Heart right ventricle (tissue), 16 donors: ENCODE measurements around the gene PTPRG. TPM values are rescaled to one million over a fixed set of nuclear protein-coding genes. Genes with fewer than 3 reads are reported as not detected.

ENCODE experiments used
- ATAC-seq, 8 donors: fragments of 200-7000 bp; cut with Tn5 transposase; one replicate each; pipeline ENCODE4 v1.9.1; 2020; ENCODE audit warnings: mild to moderate bottlenecking in 8 of 8, moderate library complexity in 8 of 8, moderate number of reproducible peaks in 1 of 8
- DNase-seq, 2 donors: peaks; one replicate each; pipeline ENCODE4 v3.0.0-alpha.2; 2020
- H3K27ac ChIP-seq, 10 donors: fragments of 200-600 bp; sonication (generic) in 2 of 10; one replicate each; pipeline versions ENCODE4 v1.5.0 to v1.8.0; 2020 to 2022; ENCODE audit warnings: mild to moderate bottlenecking in 3 of 10
- H3K27me3 ChIP-seq, 7 donors: fragments of 200-600 bp; one replicate each; pipeline ENCODE4 v1.8.0; 2021 to 2022; ENCODE audit warnings: mild to moderate bottlenecking in 2 of 7
- H3K36me3 ChIP-seq, 9 donors: fragments of 200-600 bp; sonication (generic) in 1 of 9; one replicate each; pipeline versions ENCODE4 v1.5.0 to v1.8.0; 2020 to 2022; ENCODE audit warnings: mild to moderate bottlenecking in 2 of 9
- H3K4me1 ChIP-seq, 9 donors: fragments of 200-600 bp; sonication (generic) in 1 of 9; one replicate each; pipeline versions ENCODE4 v1.5.0 to v1.8.0; 2020 to 2022; ENCODE audit warnings: mild to moderate bottlenecking in 4 of 9
- H3K4me3 ChIP-seq, 10 donors: fragments of 200-600 bp; sonication (generic) in 2 of 10; one replicate each; pipeline versions ENCODE4 v1.5.0 to v1.8.0; 2020 to 2022; ENCODE audit warnings: mild to moderate bottlenecking in 7 of 10, moderate library complexity in 2 of 10
- H3K9me3 ChIP-seq, 11 donors: fragments of 200-600 bp in 10 of 11; sonication (generic) in 2 of 11; one replicate each; pipeline versions ENCODE4 v1.5.0 to v1.8.0; 2013 to 2022; ENCODE audit warnings: mild to moderate bottlenecking in 2 of 11, control low read depth in 1 of 11, moderate library complexity in 1 of 11
- WGBS, 2 donors: extraction: QIAGEN DNeasy Blood & Tissue Kit; methylation state at CpG; one replicate each; pipeline ENCODE4 v1.1.7; 2013; ENCODE audit warnings: inconsistent platforms in 1 of 2; 5-methylcytosine and 5-hydroxymethylcytosine counted together
- intact Hi-C, 10 donors: fragments of 100-400 bp; cut with DNase I; formaldehyde crosslinking; loops; one replicate each; pipeline versions ENCODE4 v1.11.1 to v1.14.2; 2022
- polyA plus RNA-seq, 2 donors: library from polyadenylated mRNA; stranded (reverse); fragments of 200-250 nt; gene quantifications; one replicate each; pipeline ENCODE4 v1.2.3, GENCODE V29; 2013
- total RNA-seq, 10 donors: library from RNA; stranded (reverse); fragmentation: NEBNext Ultra II Directional in 3 of 10; extraction: Animal tissue kit (Norgen Biotek cat#: 25700) in 3 of 10; gene quantifications; one replicate each; pipeline versions ENCODE4 v1.2.1 to v1.2.4, GENCODE V29; 2021 to 2023
- TF ChIP-seq, protein P1 (sequence below), 9 donors: fragments of 200-600 bp; sonication (generic) in 2 of 9; IDR thresholded peaks; one replicate each; pipeline versions ENCODE4 v1.5.0 to v1.8.0; 2021 to 2022; ENCODE audit warnings: antibody characterized with exemption in 9 of 9, mild to moderate bottlenecking in 5 of 9, moderate library complexity in 1 of 9
- donor health status: Arrhythmogenic right ventricular cardiomyopathy.
- donor health status: ischemic (EF 13 %, LVEDD 7.1; RV severe dilation, severe dysfunction).
- donor health status: healthy with polysubstance abuse.
- donor health status: DM: no; HTN: yes; CAD: no.
- donor health status: DM: no; HTN: no; CAD: no.
- donor health status: ischemic (EF 25% LVEDD 6.9; RV normal size, moderate dysfunction).
- donor health status: ischemic (EF 25% LVEDD 5.7; RV mildly dilated, moderate dysfunction).
- donor health status: healthy.
- donor health status: DM: yes; HTN: yes; CAD: no.
- donor health status: Ischemic cardiomyopathy.
- donor health status: ischemic (EF 35%, LVEDD 5.7; RV mildly dilated, moderate dysfunction).
- donor health status: nonischemic (EF 11% LVEDD 7.7; RV severe dilation, severe dysfunction).
- donor health status: DM: yes; HTN: yes; CAD: no.
- donor health status: PGD.
- donor health status: ischemic (EF 29% LVEDD 5.4; RV normal size, mild dysfunction).
- donor health status: nonischemic (EF 23%, LVEDD 6.1; RV moderate dilation, normal function).

Gene PTPRG
- total and polyA plus RNA-seq, 12 donors = 10.1 to 38.3 (median 32.6) TPM

- Histone ChIP-seq H3K27ac (peak overlapping the region in 1 of 10 donors; percentile 0), H3K36me3 (no peaks in the 10 kb centered on the region), H3K4me1 (peaks cover 0 to 65% (median 38%) of the 10 kb centered on the region in 9 donors), H3K27me3 (no peaks in the 10 kb centered on the region), H3K9me3 (no peaks in the 10 kb centered on the region), H3K4me3 (no peak overlapping the region)
- intact Hi-C loops = loop anchor here in 1 of 10 donors (10.0 kb wide), 1 partner anchor 104 kb away; the partner anchor contains the start of gene PTPRG
- no peak for DNase-seq
- ATAC-seq = peak in 4 of 8 donors; percentile 23 to 67 (median 42)
- WGBS, 2 donors = 43 to 52% methylated on average over 3 of the region's 3 CpGs
- TF ChIP-seq, protein P1, sequence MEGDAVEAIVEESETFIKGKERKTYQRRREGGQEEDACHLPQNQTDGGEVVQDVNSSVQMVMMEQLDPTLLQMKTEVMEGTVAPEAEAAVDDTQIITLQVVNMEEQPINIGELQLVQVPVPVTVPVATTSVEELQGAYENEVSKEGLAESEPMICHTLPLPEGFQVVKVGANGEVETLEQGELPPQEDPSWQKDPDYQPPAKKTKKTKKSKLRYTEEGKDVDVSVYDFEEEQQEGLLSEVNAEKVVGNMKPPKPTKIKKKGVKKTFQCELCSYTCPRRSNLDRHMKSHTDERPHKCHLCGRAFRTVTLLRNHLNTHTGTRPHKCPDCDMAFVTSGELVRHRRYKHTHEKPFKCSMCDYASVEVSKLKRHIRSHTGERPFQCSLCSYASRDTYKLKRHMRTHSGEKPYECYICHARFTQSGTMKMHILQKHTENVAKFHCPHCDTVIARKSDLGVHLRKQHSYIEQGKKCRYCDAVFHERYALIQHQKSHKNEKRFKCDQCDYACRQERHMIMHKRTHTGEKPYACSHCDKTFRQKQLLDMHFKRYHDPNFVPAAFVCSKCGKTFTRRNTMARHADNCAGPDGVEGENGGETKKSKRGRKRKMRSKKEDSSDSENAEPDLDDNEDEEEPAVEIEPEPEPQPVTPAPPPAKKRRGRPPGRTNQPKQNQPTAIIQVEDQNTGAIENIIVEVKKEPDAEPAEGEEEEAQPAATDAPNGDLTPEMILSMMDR (IDR thresholded peaks at IDR 0.05) = no peak
Observed at GRCh38 chr3:61669203-61669602, 107.8 kb downstream of the PTPRG start.

GRCh38 chr3:61669668-61670299, 108.4 kb downstream of the PTPRG start:
- peak; percentile 76 to 97 (median 88) for ATAC-seq
- H3K4me3 ChIP-seq = no peak overlapping the region
- H3K27ac ChIP-seq = peak overlapping the region in 2 of 10 donors; percentile 0 to 37
- intact Hi-C loops = loop anchor here in 1 of 10 donors (10.0 kb wide), 1 partner anchor 105 kb away; the partner anchor contains the start of gene PTPRG
- DNase-seq = peak in 1 of 2 donors; percentile 56
- TF ChIP-seq, protein P1 (IDR thresholded peaks at IDR 0.05) = no peak
- no peaks in the 10 kb centered on the region for H3K27me3 ChIP-seq
- WGBS, 2 donors = 58 to 69% methylated on average over 6 of the region's 6 CpGs
- H3K4me1 ChIP-seq = peaks cover 0 to 60% (median 35%) of the 10 kb centered on the region in 9 donors
- no peaks in the 10 kb centered on the region for H3K9me3 ChIP-seq
- H3K36me3 ChIP-seq = no peaks in the 10 kb centered on the region

- no peak for DNase-seq
- Histone ChIP-seq H3K27me3 (no peaks in the 10 kb centered on the region), H3K4me3 (no peak overlapping the region), H3K27ac (no peak overlapping the region), H3K36me3 (no peaks in the 10 kb centered on the region), H3K4me1 (peaks cover 0 to 28% (median 11%) of the 10 kb centered on the region in 9 donors), H3K9me3 (no peaks in the 10 kb centered on the region)
- intact Hi-C loops = no loop called here
- WGBS, 2 donors = 74 to 78% methylated on average over 3 of the region's 3 CpGs
- no peak for ATAC-seq
- TF ChIP-seq, protein P1 (IDR thresholded peaks at IDR 0.05) = no peak
Observed at GRCh38 chr3:61673651-61674050, 112.3 kb downstream of the PTPRG start.

DNA sequence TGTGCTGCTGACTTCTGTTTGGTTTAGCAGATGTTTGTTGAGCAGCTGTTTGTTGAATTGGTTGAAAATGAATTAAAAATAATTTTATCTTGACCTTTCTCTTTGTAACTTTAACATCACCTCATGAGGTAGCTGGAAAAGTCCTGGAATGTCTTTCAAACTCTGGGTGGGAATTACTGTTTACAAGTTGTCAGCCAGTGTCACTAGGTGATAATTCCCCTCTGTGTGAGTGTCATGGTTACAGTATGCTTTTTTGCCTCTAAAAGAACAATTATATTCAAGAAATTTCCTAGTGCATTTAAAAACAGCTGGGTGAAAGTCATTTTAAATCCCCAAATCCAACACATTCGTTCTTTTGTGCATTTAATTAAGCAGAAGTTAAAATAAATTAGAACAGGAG, 113.2 kb downstream of the PTPRG start:
- WGBS, 2 donors = 69 to 70% methylated on average over 1 of the region's 1 CpG
- DNase-seq = no peak
- Histone ChIP-seq H3K9me3 (no peaks in the 10 kb centered on the region), H3K27me3 (no peaks in the 10 kb centered on the region), H3K4me1 (peaks cover 0 to 18% (median 8%) of the 10 kb centered on the region in 9 donors), H3K36me3 (no peaks in the 10 kb centered on the region), H3K4me3 (no peak overlapping the region), H3K27ac (no peak overlapping the region)
- intact Hi-C loops = no loop called here
- TF ChIP-seq, protein P1 (IDR thresholded peaks at IDR 0.05) = no peak
- ATAC-seq = no peak
